Heart left ventricle (tissue), 16 donors: ENCODE data around the gene PALLD. TPM values are rescaled to one million over a fixed set of nuclear protein-coding genes. Genes with fewer than 3 reads are reported as not detected.

Experiments used
- ATAC-seq, 4 donors: fragments of 200-7000 bp; cut with Tn5 transposase; one replicate each; pipeline ENCODE4 v1.9.1; 2020 to 2022; ENCODE audit warnings: moderate library complexity in 4 of 4, mild to moderate bottlenecking in 3 of 4, moderate number of reproducible peaks in 1 of 4
- DNase-seq, 5 donors: peaks; one replicate each; pipeline ENCODE4 v3.0.0-alpha.2; 2020
- H3K27ac ChIP-seq, 12 donors: fragments of 200-600 bp; sonication (generic) in 4 of 12; one replicate each; pipeline versions ENCODE4 v1.5.0 to v1.8.0; 2016 to 2022; ENCODE audit warnings: mild to moderate bottlenecking in 2 of 12
- H3K27me3 ChIP-seq, 9 donors: fragments of 200-600 bp; sonication (generic) in 2 of 9; one replicate each; pipeline versions ENCODE4 v1.5.1 to v1.8.0; 2016 to 2022; ENCODE audit warnings: mild to moderate bottlenecking in 3 of 9
- H3K36me3 ChIP-seq, 9 donors: fragments of 200-600 bp; sonication (generic) in 2 of 9; one replicate each; pipeline versions ENCODE4 v1.5.0 to v1.8.0; 2018 to 2022; ENCODE audit warnings: mild to moderate bottlenecking in 2 of 9
- H3K4me1 ChIP-seq, 12 donors: fragments of 200-600 bp; sonication (generic) in 4 of 12; one replicate each; pipeline versions ENCODE4 v1.5.0 to v1.8.0; 2016 to 2022; ENCODE audit warnings: mild to moderate bottlenecking in 3 of 12
- H3K4me3 ChIP-seq, 12 donors: fragments of 200-600 bp; sonication (generic) in 4 of 12; one replicate each; pipeline versions ENCODE4 v1.5.0 to v1.8.0; 2017 to 2022; ENCODE audit warnings: mild to moderate bottlenecking in 9 of 12, moderate library complexity in 4 of 12
- H3K9me3 ChIP-seq, 12 donors: fragments of 200-600 bp; sonication (generic) in 4 of 12; one replicate each; pipeline versions ENCODE4 v1.5.0 to v1.8.0; 2016 to 2022; ENCODE audit warnings: mild to moderate bottlenecking in 1 of 12
- CTCF ChIP-seq, 12 donors: fragments of 200-600 bp; sonication (generic) in 4 of 12; IDR thresholded peaks; one replicate each; pipeline versions ENCODE4 v1.5.0 to v1.8.0; 2018 to 2022; ENCODE audit warnings: antibody characterized with exemption in 12 of 12, mild to moderate bottlenecking in 5 of 12
- POLR2A ChIP-seq, 2 donors: fragments of 450-650 bp; IDR thresholded peaks; one replicate each; pipeline ENCODE4 v1.6.1; 2017; ENCODE audit warnings: antibody characterized with exemption in 2 of 2, mild to moderate bottlenecking in 2 of 2, moderate library complexity in 2 of 2
- WGBS, 4 donors: extraction: QIAGEN DNeasy Blood & Tissue Kit in 2 of 4; methylation state at CpG; one replicate each; pipeline versions ENCODE4 v1.1.5 to v1.1.7; 2013 to 2018; 5-methylcytosine and 5-hydroxymethylcytosine counted together
- intact Hi-C, 10 donors: fragments of 100-400 bp; cut with DNase I; formaldehyde crosslinking; loops; one replicate each; pipeline versions ENCODE4 v1.11.1 to v1.14.2; 2022
- polyA plus RNA-seq, 2 donors: library from polyadenylated mRNA; stranded (reverse); fragments of 200-250 nt; gene quantifications; one replicate each; pipeline ENCODE4 v1.2.3, GENCODE V29; 2013
- total RNA-seq, 9 donors: library from RNA; depleted of rRNA in 2 of 9; stranded (reverse); fragments of >200 nt in 2 of 9; fragmentation: NEBNext Ultra II Directional in 3 of 9; extraction: Animal tissue kit (Norgen Biotek cat#: 25700) in 3 of 9; gene quantifications; one replicate each; pipeline versions ENCODE4 v1.1.0 to v1.2.4, GENCODE V29; 2016 to 2023
- donor health status: ischemic (EF 13 %, LVEDD 7.1; RV severe dilation, severe dysfunction).
- donor health status: healthy with polysubstance abuse.
- donor health status: DM: no; HTN: yes; CAD: no.
- donor health status: DM: no; HTN: no; CAD: no.
- donor health status: ischemic (EF 25% LVEDD 6.9; RV normal size, moderate dysfunction).
- donor health status: ischemic (EF 25% LVEDD 5.7; RV mildly dilated, moderate dysfunction).
- donor health status: healthy.
- donor health status: DM: yes; HTN: yes; CAD: no.
- donor health status: ischemic (EF 35%, LVEDD 5.7; RV mildly dilated, moderate dysfunction).
- donor health status: nonischemic (EF 11% LVEDD 7.7; RV severe dilation, severe dysfunction).
- donor health status: DM: yes; HTN: yes; CAD: no.
- donor health status: PGD.
- donor health status: ischemic (EF 29% LVEDD 5.4; RV normal size, mild dysfunction).
- donor health status: nonischemic (EF 23%, LVEDD 6.1; RV moderate dilation, normal function).

The PALLD gene
- total and polyA plus RNA-seq, 11 donors, result 193 to 1,428 (median 1,015) TPM

DNA sequence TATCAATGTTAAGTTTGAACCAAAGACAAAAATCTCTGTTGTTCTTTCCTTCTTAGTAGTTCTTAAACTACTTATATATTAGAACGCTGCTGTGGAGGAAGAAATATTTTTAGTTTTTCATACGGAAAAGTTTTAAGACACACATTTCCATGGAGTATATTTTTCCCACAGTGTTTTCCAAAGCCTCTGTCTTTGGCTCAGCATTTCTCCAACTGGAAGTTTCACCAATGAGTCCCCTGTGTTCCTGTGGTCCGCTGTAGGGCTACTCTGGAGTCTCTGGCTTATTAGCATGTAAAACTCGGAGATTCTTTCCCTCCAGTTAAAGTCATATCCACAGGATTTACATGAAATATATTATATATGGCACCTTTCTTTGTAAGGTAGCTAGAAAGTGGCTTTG lies 264.2 kb downstream of the PALLD start:
- H3K27me3 ChIP-seq, result no peaks in the 10 kb centered on the region
- TF ChIP-seq CTCF (IDR thresholded peaks at IDR 0.05) (no peak), POLR2A (IDR thresholded peaks at IDR 0.05) (no peak)
- H3K4me1 ChIP-seq, result peaks cover 0 to 46% (median 14%) of the 10 kb centered on the region in 12 donors
- H3K27ac ChIP-seq, result peak overlapping the region in 3 of 12 donors; percentile 2 to 36 (median 24)
- intact Hi-C loops, result no loop called here
- ATAC-seq (no peak), DNase-seq (no peak)
- 86 to 89% (median 87%) methylated on average over 4 of the region's 4 CpGs for WGBS, 4 donors
- H3K4me3 ChIP-seq, result no peak overlapping the region
- no peaks in the 10 kb centered on the region for H3K9me3 ChIP-seq
- peaks cover 0 to 9% (median 0%) of the 10 kb centered on the region in 9 donors for H3K36me3 ChIP-seq

GRCh38 chr4:168765322-168765721 lies 268.5 kb downstream of the PALLD start:
- ATAC-seq (peak; percentile 44 to 73 (median 60)), DNase-seq (no peak)
- no peak overlapping the region for H3K4me3 ChIP-seq
- peaks cover 0 to 52% (median 33%) of the 10 kb centered on the region in 12 donors for H3K4me1 ChIP-seq
- no peaks in the 10 kb centered on the region for H3K9me3 ChIP-seq
- TF ChIP-seq CTCF (IDR thresholded peaks at IDR 0.05), result no peak
- no peak for TF ChIP-seq POLR2A (IDR thresholded peaks at IDR 0.05)
- 52 to 72% (median 53%) methylated on average over 4 of the region's 4 CpGs for WGBS, 4 donors
- peak overlapping the region in 11 of 12 donors; percentile 10 to 83 (median 56) for H3K27ac ChIP-seq
- peaks cover 0 to 9% (median 0%) of the 10 kb centered on the region in 9 donors for H3K36me3 ChIP-seq
- no peaks in the 10 kb centered on the region for H3K27me3 ChIP-seq
- intact Hi-C loops, result loop anchor here in 1 of 10 donors (5.0 kb wide), 1 partner anchor 38 kb away; no protein-coding TSS in a partner anchor

DNA sequence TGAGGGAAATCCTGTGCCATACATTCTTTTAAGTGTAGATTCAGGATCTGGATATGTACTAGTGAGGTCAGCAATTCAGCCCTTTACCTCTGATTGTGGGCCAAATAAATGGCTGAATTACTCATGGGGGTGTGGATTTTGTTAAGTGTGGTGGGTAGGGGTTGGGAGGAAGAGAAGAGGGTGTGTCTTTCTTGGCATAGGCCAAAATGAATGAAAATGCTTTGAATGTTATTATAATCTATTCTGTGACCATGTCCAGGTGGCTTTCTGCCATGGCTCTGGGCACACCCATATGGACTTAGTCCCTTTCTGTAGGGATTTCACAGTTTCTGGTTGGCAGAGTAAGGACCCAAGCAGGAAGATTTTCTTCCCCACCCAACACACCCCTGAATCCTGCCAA lies 268.9 kb downstream of the PALLD start:
- Histone ChIP-seq H3K4me3 (no peak overlapping the region), H3K4me1 (peaks cover 0 to 52% (median 33%) of the 10 kb centered on the region in 12 donors), H3K27me3 (no peaks in the 10 kb centered on the region), H3K9me3 (no peaks in the 10 kb centered on the region), H3K36me3 (peaks cover 0 to 9% (median 0%) of the 10 kb centered on the region in 9 donors), H3K27ac (peak overlapping the region; percentile 3 to 83 (median 56))
- intact Hi-C loops, result loop anchor here in 1 of 10 donors (5.0 kb wide), 1 partner anchor 38 kb away; no protein-coding TSS in a partner anchor
- DNase-seq (peak in 4 of 5 donors; percentile 38 to 75 (median 56)), ATAC-seq (peak; percentile 53 to 73 (median 60))
- TF ChIP-seq CTCF (IDR thresholded peaks at IDR 0.05) (no peak), POLR2A (IDR thresholded peaks at IDR 0.05) (no peak)

DNA sequence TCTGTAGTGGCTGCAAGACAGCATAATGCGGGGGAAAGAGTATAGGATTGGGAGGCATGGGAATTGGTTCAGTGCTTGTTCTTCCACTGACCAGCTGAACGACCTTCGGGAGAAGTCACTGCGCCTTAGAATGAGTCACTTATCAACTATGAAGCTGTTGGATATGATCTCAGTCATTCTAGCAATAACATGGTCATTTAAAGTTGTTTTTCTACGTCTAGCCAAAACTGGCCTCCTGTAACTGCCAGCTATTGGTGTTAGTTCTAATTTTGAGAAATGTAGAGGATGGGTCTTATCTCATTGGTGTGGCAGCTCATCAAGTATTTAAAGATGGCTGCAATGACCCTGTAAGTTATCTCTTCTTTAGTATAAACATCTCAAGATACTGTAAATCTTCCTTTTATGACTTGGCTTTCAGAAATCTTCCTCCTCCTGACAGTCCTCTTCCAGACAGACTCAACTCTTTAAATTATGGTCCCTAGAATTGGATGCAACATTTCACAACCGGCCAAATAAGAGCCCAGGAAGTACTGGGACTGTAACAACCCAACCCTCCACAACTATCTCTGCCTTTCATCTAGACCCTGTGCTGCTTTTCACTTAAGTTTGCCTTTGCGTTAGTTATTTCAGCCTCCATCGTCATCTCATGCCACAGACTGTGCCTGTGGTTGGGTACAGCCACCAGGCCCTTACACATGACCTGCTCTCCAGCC lies 269.9 kb downstream of the PALLD start:
- no peaks in the 10 kb centered on the region for H3K27me3 ChIP-seq
- TF ChIP-seq CTCF (IDR thresholded peaks at IDR 0.05) (no peak), POLR2A (IDR thresholded peaks at IDR 0.05) (no peak)
- DNase-seq (no peak), ATAC-seq (peak in 3 of 4 donors; percentile 10 to 60 (median 41))
- H3K36me3 ChIP-seq, result peaks cover 0 to 9% (median 0%) of the 10 kb centered on the region in 9 donors
- WGBS, 4 donors, result 68 to 75% (median 71%) methylated on average over 8 of the region's 8 CpGs
- intact Hi-C loops, result loop anchor here in 1 of 10 donors (5.0 kb wide), 1 partner anchor 39 kb away; no protein-coding TSS in a partner anchor
- no peak overlapping the region for H3K4me3 ChIP-seq
- H3K9me3 ChIP-seq, result no peaks in the 10 kb centered on the region
- peak overlapping the region; percentile 3 to 83 (median 56) for H3K27ac ChIP-seq
- H3K4me1 ChIP-seq, result peaks cover 0 to 53% (median 33%) of the 10 kb centered on the region in 12 donors
